DMS53 (cell line): ENCODE measurements around the gene TACSTD2.
A peak's percentile ranks its signal among the peaks of the same experiment; 100 is the strongest.
"Not testable (repeated sequence)": the region's sequence is repeated elsewhere in the genome, so short reads cannot be mapped to it uniquely, and the experiment has no call there.

Experiments used
- DNase-seq: peaks from one replicate; lab custom pipeline; 2025; lab: John Stamatoyannopoulos, UW

The TACSTD2 gene

DNA sequence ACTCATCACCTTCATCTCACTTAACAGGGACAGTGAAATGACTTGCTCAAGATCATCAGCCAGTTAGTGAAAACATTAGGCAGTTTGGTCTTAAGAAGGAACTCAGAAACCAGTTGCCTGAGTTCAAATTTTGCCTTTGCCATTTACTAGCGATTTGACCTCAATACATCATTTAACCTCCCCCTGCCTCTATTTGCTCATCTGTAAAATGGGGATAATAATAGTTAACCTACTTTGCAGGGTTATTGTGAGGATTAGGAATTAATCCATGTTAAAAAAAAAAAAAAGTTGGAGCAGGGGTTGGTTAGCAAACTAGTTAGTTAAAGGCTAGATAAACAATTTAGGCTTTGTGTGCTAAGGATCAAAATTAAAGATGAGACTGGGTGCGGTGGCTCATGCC is 10.6 kb upstream of the TACSTD2 start:
- no peak for DNase-seq

DNA sequence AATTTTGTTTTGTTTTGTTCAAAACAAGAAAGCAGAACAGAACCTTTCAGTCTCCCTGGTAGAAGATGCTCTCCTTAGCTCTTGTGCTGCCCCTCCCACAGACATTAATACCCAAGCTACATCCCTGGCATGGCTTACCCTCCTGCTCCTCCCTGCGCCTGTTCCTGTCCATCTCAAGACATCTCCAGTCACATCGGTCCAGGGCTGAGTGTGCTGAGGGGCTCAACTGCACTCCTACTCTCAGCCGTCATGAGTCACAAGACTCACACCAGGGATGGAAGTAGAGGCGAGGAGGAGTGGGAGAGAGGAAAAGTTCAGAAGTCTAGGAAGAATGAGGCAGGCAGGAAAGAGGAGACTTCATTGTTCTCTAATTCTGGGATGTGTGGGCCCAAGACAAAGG is 9.2 kb upstream of the TACSTD2 start:
- no peak for DNase-seq

DNA sequence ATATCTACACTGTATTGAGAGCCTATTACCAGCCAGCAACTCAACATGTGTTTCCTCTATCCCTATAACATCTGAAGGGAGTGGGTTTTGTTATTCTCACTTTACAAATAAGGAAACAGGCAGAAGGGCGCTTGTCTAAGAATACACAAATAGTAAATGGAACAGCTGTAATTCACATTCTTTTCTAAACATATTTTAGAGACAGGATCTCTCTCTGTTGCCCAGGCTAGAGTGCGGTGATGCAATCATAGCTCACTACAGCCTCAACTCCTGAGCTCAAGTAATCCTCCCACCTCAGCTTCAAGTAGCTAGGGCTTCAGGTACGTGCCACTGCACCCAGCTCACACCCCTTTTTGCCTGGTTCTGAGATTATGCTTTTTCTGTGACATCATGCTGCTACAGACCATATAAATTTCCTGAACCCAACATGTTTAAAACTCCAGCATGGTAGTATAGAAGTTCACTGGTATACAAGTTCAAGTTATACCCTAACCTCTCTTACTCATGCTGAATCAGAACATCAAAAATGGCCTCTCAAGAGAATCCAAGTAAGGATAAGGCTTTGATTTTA is 8.6 kb upstream of the TACSTD2 start:
- DNase-seq, result peak; percentile 29

DNA sequence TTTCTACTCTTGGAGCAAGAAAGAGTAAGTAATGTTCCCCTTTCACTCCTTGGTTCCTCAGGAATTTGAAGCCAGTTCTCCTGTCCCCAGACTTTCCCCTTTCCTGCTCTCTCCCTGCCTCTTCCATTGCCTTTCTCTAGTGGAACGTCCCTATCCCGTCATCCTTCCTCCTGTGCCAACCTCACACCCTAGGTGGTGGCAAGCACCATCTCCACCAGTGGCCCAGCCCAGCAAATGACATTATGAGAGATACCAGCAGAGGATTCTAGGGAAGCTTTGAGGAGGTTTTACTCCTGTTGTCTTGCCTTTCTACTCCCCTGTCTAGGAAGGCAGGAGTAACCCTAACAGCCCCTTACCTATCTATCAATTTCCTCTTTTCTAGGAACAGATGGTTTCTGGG is 8.1 kb upstream of the TACSTD2 start:
- peak; percentile 47 for DNase-seq

DNA sequence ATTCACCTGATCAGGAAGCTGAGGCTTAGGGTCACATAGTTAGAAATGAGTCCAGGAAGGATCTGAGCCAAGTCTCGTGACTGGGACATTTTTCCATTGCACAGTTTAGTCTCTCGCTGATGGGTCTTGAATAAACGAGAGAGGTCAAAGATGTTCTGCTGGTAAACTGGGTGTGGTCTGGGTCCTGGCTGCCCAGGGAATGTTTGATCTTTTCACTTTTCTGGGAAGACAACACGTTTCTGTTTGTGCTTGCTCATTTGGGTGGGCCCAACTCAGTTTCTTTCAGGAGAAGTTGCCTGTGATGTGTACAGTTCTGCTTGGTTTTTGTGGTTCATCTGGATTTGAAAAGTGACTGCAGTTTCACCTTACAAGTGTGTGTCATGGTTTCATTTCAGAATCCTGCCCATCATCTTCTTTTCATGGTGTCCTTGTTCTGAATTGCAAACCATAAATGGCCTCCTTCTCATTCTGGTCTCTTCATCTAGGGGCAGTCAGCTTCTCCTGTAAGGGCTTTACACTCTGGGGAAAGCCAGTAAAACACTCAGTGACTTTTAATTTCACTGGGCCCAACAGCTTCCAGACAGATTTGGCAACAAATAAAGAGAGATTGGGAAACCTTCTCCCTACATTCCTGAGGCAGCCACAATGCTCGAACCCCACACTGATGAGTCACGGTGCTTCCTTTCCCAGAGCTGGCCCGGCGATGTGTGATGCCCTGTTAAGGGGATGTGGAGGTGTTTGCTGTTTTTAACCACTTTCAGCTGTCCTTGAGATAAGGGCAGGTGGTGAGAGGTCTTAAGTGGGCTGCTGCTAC is 7.2 kb upstream of the TACSTD2 start:
- peak; percentile 66 for DNase-seq

DNA sequence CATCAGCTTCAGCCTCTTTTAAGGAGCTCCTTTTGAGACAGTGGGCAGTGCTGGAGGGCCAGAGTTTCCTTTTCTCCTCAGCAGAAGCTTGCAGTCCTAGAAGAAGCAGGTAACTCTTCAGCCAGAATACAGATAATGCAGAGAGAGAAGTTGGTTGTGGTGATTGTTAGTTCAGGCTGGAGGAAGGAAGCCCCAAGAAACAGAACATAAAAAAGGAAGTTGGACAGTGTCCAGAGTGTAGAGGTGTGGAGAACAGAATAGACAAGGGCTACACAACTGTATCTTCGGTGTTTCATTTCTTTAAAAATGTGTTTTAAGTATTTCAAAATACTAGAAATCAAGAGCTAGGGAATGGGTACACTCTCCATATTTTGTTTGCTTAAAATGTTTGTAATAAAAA is 6.4 kb upstream of the TACSTD2 start:
- DNase-seq, result no peak

DNA sequence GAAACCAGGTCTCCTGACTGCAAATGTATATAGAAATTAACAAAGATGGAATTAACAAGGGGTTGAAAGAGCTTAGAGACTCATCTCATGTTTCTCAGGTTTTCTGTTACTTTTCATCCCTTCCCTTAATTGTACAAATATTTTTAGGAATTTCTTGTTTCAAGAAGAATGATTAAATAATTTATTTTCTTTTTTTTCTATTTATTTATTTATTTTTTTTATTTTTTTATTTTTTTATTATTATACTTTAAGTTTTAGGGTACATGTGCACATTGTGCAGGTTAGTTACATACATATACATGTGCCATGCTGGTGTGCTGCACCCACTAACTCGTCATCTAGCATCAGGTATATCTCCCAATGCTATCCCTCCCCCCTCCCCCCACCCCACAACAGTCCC is 5.1 kb upstream of the TACSTD2 start:
- not testable (repeated sequence) for DNase-seq

DNA sequence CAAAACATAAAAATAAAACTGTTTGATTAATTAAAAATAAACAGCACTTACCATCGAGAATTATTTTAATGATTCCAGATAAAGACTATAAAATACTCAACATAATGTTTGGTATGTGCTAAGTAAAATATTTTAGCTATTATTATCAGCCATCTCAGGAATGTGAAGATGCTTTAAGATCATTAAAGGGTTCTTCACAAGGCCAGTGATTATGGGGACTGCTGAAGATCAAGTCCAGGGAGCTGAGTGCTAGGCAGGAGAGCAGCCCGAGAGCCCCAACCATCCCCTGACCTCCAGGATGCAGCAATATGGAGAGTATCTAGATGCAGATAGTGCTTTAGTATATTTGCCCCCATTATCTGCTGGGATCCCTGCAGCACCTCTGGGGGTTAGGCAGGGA is 4.6 kb upstream of the TACSTD2 start:
- no peak for DNase-seq

DNA sequence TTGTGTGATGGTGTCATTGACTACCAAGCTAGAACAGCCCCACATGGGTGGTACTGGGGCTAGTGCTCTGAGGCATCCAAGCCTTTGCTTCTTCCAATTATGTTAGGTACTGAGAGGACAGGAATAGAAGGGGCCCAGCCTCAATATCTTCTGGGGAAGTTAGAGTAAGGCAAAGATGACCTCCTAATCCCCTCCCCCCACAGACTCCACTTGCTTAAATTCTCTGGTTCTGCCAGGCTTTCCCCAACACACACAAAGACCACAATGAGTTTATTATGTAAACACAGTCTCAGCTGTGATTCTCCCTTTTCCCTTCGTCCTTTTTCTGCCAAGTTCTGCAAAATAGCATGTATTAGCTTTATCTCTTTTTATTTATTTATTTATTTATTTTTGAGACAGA is 3.1 kb upstream of the TACSTD2 start:
- DNase-seq, result peak; percentile 18

DNA sequence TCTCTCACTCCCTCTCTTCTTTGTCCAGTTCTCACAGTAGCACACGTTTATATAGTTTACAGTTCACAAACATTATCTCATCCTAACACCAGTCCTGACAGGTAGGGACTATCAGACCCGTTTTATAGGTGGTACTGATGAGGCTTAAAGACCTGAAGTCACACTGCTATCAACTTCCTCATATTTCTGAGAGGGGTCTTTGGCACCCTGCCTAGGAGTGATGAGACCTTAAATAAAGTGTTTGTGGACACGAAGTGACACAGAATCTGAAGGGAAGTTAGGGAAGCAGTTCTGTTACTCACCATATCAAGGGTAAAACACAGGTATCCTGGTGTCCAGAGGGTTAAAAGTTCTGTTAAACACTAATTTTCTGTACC is 590 bp upstream of the TACSTD2 start:
- peak; percentile 86 for DNase-seq

DNA sequence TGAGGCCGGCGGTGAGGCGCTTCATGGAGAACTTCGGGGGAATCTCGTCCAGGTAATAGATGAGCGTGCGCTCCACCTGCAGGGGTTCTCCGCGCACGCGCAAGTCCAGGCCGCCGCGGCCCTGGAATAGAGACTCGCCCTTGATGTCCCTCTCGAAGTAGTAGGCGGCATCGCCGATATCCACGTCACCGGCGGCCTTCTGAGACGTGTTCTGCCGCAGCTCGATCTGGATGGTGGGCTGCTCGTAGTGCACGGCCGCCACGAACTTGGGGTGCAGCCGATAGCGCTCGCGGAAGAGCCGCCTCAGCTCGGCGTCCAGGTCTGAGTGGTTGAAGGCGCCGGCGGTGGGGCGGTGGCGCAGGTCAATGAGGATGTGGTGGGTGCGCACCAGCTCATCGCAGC is 726 bp downstream of the TACSTD2 start:
- DNase-seq, result peak; percentile 93

DNA sequence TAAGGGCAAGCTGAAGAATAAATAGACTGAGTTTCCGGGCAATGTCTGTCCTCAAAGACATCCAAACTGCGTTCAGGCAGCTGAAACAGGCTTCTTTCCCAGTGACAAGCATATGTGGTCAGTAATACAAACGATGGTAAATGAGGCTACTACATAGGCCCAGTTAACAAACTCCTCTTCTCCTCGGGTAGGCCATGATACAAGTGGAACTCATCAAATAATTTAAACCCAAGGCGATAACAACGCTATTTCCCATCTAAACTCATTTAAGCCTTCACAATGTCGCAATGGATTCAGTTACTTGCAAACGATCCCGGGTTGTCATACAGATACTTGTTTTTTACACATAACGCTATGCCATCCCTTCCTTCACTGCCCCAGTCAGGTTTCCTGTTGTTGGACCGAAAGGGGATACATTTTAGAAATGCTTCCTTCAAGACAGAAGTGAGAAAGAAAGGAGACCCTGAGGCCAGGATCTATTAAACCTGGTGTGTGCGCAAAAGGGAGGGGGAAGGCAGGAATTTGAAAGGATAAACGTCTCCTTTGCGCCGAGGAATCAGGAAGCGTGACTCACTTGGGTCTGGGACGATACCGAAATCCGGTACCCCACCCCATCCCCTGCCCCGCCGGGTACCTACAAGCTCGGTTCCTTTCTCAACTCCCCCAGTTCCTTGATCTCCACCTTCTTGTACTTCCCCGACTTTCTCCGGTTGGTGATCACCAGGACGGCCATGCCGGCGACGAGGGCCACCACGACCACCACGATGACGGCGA is 1.3 kb downstream of the TACSTD2 start:
- peak; percentile 77 for DNase-seq

DNA sequence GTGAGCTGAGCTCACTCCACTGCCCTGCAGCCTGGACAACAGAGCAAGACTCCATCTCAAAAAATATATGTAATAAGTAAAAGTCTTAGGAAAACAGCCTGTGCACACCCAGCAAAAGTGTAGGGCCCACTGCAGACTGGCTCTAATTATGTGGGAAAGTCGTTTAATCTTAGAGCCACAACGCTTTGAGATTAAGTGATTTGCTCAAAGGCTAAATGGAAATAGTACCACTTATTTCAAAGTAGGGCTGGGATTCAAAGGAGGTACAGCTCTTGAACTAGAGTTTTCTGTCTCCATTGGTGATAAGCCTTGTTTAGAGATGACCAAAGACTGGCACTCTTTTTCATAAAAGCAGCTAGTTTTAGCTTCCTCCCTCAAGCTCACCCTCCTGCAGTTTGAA is 2.2 kb downstream of the TACSTD2 start:
- peak; percentile 29 for DNase-seq

DNA sequence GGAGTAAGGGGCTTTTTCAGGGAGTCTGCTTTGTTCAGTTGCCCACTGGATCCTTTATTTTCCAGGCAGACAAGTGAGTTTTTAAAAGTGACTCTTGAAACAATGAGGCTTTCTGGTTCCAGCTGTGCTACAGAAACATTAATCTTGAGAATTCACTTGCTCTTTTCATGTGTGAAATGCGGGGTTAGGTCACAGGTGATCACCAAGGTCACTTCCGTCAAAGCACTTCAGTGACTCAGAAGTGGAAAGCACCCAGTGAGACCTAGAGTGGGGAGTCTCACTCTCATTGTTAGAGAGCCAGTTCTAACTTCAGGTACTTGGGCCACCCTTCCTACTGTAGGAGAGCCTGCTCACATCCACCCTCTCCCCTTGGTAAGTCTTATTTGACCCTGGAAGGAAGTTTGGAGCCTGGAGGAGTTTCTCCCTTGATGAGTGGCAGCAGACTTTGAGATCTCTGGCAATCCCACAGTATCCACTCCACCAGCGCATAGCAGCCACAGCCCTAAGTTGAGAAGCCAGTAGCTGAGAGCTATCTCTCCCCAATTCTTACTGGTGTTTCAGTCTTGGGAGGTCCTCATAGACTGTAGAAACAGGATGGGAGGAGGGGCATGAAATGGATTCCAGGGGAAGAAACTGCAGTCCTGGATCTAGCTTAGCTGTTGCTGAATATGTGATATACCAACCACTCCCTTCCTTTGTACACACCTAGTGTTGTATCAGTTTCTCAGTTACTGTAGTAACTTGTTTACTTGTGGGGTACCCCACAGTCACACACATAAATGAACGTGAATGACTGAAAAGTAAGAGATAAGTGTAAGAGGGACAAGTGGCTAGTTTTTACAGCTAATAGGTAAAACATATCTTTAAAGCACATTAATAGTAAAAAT is 3.1 kb downstream of the TACSTD2 start:
- peak; percentile 85 for DNase-seq

DNA sequence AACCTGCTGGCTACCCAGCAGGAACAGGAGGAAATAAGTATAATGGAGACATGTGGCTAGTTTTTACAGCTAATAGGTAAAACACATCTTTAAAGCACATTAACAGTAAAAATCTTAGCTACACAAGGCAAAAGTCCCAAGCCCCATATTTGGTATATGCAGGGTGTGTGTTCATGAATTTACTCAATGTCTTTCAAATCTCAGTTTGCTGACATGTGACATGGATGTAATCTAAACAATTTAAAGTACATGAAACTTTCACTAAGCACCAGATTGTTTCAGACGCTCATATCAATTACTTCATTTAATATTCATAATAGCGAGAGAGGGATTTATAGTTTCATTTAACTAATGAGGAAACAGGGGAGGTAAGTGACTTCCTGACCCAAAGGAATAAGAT is 3.9 kb downstream of the TACSTD2 start:
- DNase-seq, result no peak

DNA sequence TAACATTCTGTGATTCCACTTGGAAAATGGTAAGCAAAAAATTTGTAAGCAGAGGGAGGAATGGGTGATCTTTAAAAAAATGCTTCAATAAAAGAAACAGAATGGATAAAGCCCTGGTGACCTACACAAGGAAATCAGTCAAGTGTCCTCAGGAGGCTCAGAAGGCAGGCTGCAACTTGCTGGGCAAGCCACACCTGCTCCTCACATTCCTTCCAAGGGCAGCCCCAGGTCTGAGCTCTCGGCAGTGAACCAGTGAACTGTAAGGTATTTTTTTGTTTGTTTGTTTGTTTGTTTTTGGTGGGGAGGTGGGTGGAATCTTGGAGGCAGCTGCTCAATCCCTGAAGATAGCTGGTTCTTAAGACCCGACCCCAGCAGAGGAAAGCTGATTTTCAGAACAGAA is 4.4 kb downstream of the TACSTD2 start:
- DNase-seq, result peak; percentile 19

DNA sequence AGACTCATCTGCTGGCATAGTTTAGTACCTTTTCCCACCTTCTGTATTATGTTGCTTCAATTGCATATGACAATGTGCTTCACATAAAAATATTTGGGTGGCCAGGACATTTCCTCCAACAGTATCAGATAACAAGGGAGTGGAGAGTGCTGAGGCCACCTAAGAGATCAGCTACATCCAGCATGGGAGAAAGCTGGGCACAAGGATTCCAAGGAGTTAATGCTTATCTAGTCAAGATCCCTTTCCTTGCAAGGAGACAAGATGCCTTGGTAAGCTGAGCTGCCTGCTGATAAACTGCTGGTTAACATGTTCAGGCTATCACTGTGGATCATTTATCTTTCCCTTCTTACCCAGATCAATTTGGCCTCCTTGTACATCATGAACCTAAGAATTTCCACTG is 5.4 kb downstream of the TACSTD2 start:
- no peak for DNase-seq

DNA sequence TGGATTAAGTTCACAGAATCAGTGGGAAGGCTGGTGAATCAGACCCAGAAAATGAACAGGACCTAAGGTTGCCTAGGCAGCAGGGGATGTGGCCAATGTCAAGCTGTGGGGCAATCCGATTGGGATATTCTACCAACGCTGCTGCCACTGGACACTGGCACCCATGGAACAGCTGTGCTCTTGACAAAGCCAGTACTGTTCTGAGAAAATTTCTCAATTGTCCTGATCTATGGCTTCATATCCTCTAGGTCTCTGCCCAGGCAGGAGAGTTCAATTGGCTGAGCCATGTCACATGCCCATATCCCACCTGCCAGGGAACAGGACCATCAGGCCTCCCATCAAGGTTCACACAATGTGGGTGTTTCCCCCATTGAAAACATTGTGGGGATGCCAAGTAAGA is 6.2 kb downstream of the TACSTD2 start:
- no peak for DNase-seq

DNA sequence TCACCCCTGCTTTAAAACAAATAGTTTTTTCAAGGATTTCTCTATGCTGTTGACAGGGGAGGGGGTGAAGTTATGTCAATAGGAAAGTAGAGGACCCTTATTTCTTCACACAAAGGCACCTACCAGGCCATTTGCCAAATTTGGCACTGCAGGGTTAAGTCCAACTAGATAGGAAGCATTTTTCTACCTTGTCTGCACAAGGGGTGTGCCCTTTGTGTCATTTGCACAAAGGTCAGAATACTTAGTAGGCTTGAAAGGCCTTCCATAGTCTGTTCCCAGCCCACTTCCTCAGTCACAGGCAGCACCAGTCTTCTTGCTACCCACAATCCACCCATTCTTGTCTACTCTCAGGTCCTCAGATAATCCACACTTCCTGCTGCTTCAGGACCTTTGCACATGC is 7.0 kb downstream of the TACSTD2 start:
- DNase-seq, result no peak

DNA sequence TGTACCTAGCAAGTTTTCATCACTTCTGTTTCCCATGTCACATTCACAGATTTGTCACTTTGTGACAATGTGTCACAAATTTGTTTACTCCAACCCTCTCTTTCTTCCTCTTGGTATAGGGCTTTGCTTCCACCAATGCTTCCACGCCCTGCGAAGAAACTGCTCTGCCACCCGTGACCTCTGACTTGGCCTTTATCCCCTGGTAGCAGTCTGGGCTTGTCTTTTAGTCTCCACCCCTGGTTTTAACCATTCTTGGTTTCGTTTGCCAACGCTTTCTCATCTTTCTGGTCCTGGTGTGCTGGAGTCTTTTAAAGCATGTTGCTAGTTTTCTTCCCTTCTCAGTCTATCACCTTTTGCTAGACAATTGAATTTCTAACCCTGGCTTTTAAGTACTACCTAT is 8.1 kb downstream of the TACSTD2 start:
- DNase-seq, result no peak

DNA sequence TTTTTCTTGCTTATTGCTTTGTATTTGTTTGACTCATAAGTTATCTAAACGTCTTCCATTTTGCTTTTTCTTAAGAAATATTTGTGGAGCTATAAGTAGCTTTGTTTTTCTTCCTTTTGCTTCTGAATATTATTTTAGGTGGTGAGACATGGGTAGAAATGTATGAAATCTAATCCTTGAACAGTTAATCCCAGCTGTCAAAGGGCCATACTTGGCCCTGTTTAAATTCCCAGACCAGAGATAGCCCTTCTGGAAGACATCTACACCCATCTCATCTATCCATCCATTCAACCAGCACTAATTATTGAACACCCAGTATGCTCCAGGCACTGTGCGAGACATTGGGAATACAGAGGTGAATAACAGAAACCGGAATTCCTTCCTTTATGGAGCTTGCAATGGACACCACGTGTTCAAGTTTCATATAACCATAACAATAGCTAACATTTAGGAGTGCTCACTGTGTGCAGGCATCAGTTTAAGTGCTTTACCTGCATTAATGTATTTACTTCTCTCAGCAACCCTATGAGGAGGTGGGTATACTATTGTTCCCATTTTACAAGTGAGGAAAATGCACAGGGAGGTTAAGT is 8.7 kb downstream of the TACSTD2 start:
- DNase-seq, result no peak

DNA sequence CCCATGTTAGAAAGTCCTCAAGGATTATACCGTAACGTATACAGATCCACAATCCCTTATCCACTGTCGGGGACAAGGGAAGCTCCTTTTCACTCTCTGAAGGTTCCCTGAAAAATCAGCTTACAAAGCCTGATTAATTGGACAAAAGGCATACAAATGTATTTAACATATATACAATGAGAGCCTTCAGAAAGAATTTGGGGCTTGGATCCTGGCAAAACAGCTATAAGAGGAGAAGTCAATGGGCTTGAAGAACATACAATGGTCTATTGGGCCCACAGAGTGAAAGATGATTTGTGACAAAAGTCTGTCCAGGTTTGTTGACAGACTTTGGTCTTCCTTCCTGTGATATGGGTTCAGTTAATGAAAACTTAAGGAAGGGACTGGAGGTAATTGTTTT is 10.7 kb downstream of the TACSTD2 start:
- DNase-seq, result no peak
